ENCODE measurements around the gene ZNF124.
"Not testable (repeated sequence)": the region's sequence is repeated elsewhere in the genome, so short reads cannot be mapped to it uniquely, and the experiment has no call there.

ZNF124 gene

GRCh38 chr1:247171875-247172563 lies at the start of gene ZNF124:
ZNF124 (minus strand) TSS chr1:247172020; CDS start chr1:247171877, 143 bp downstream.
- DNase-seq (ENCODE audit: low spot score), result not testable (repeated sequence)

GRCh38 chr1:247220280-247220679 lies 48.5 kb upstream of the ZNF124 start:
- DNase-seq (ENCODE audit: low spot score), result not testable (repeated sequence)

GRCh38 chr1:247218121-247218651 lies 46.4 kb upstream of the ZNF124 start:
- DNase-seq (ENCODE audit: low spot score), result no peak

GRCh38 chr1:247216261-247216660 lies 44.4 kb upstream of the ZNF124 start:
- DNase-seq (ENCODE audit: low spot score), result no peak

- peak; percentile 17 for DNase-seq (ENCODE audit: low spot score)
These were observed 41.1 kb upstream of the ZNF124 start for GRCh38 chr1:247212627-247213617.

GRCh38 chr1:247212012-247212411 lies 40.2 kb upstream of the ZNF124 start:
- DNase-seq (ENCODE audit: low spot score), result peak; percentile 88

- peak; percentile 43 for DNase-seq (ENCODE audit: low spot score)
These were observed 39.5 kb upstream of the ZNF124 start for GRCh38 chr1:247211339-247211738.

- peak; percentile 97 for DNase-seq (ENCODE audit: low spot score)
These were observed 38.7 kb upstream of the ZNF124 start for GRCh38 chr1:247210376-247211117.

GRCh38 chr1:247210062-247210375 lies 38.2 kb upstream of the ZNF124 start:
- no peak for DNase-seq (ENCODE audit: low spot score)

GRCh38 chr1:247209396-247209795 lies 37.6 kb upstream of the ZNF124 start:
- peak; percentile 38 for DNase-seq (ENCODE audit: low spot score)

- DNase-seq (ENCODE audit: low spot score), result no peak
These were observed 32.4 kb upstream of the ZNF124 start for GRCh38 chr1:247204177-247204647.

- no peak for DNase-seq (ENCODE audit: low spot score)
These were observed 27.0 kb upstream of the ZNF124 start for GRCh38 chr1:247198781-247199180.

- DNase-seq (ENCODE audit: low spot score), result no peak
These were observed 22.1 kb upstream of the ZNF124 start for GRCh38 chr1:247193958-247194357.

- DNase-seq (ENCODE audit: low spot score), result no peak
These were observed 18.4 kb upstream of the ZNF124 start for GRCh38 chr1:247189981-247190798.

- no peak for DNase-seq (ENCODE audit: low spot score)
These were observed 13.8 kb upstream of the ZNF124 start for GRCh38 chr1:247185667-247186066.

GRCh38 chr1:247184254-247184653 lies 12.4 kb upstream of the ZNF124 start:
- DNase-seq (ENCODE audit: low spot score), result no peak

- DNase-seq (ENCODE audit: low spot score), result no peak
These were observed 11.2 kb upstream of the ZNF124 start for GRCh38 chr1:247182994-247183393.

GRCh38 chr1:247180581-247180980 lies 8.8 kb upstream of the ZNF124 start:
- peak; percentile 30 for DNase-seq (ENCODE audit: low spot score)

GRCh38 chr1:247177755-247178154 lies 5.9 kb upstream of the ZNF124 start:
- DNase-seq (ENCODE audit: low spot score), result peak; percentile 28

- no peak for DNase-seq (ENCODE audit: low spot score)
These were observed 3.6 kb upstream of the ZNF124 start for GRCh38 chr1:247175458-247175857.

GRCh38 chr1:247173431-247173830 lies 1.6 kb upstream of the ZNF124 start:
- no peak for DNase-seq (ENCODE audit: low spot score)
